HG03045 (cell line): ENCODE results near the gene MAGED2.
A peak's percentile ranks its signal among the peaks of the same experiment; 100 is the strongest.
"Not testable (repeated sequence)": the region's sequence is repeated elsewhere in the genome, so short reads cannot be mapped to it uniquely, and the experiment has no call there.

Experiments
- ATAC-seq: cut with Tn5 transposase; IDR thresholded peaks from one replicate; pipeline ENCODE4 v1.9.1; 2021; ENCODE audit warnings: mild to moderate bottlenecking, moderate library complexity; ENCODE audit not compliant: unreplicated experiment

MAGED2 gene, protein sequence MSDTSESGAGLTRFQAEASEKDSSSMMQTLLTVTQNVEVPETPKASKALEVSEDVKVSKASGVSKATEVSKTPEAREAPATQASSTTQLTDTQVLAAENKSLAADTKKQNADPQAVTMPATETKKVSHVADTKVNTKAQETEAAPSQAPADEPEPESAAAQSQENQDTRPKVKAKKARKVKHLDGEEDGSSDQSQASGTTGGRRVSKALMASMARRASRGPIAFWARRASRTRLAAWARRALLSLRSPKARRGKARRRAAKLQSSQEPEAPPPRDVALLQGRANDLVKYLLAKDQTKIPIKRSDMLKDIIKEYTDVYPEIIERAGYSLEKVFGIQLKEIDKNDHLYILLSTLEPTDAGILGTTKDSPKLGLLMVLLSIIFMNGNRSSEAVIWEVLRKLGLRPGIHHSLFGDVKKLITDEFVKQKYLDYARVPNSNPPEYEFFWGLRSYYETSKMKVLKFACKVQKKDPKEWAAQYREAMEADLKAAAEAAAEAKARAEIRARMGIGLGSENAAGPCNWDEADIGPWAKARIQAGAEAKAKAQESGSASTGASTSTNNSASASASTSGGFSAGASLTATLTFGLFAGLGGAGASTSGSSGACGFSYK

GRCh38 chrX:54807524-54808108 lies at the start of gene MAGED2:
TSS of gene MAGED2 (plus strand) at chrX:54807745. CDS start at chrX:54809332, 1,587 bp downstream.
- no peak for ATAC-seq

GRCh38 chrX:54758114-54759055 lies 49.2 kb upstream of the MAGED2 start:
- no peak for ATAC-seq

- ATAC-seq = not testable (repeated sequence)
Observed at GRCh38 chrX:54774391-54775094, 33.0 kb upstream of the MAGED2 start.

GRCh38 chrX:54776061-54776460 lies 31.5 kb upstream of the MAGED2 start:
- ATAC-seq = no peak

- no peak for ATAC-seq
Observed at GRCh38 chrX:54776987-54777672, 30.4 kb upstream of the MAGED2 start.

DNA sequence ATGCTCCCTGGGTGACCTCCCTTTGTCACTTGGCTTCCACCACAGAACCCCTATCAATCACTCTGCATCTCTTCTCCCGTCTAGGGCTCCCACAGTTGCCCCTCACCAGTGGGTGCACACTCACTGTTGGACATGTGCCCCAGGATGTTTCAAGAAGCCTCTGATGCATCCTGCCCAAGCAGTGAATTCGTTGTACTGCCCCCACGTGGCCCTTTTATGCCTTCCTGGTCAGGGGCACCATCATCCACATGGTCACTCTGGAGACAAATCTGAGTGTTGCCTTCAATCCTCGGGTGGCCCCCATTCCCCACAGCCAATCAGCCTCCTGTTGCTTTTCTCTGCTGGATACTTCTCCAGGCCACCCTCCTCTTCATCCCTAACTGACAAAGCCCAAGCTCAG lies 21.6 kb upstream of the MAGED2 start:
- ATAC-seq = no peak

GRCh38 chrX:54786967-54787366 lies 20.6 kb upstream of the MAGED2 start:
- ATAC-seq = no peak

GRCh38 chrX:54788446-54788845 lies 19.1 kb upstream of the MAGED2 start:
- ATAC-seq = no peak

- not testable (repeated sequence) for ATAC-seq
Observed at GRCh38 chrX:54789405-54789804, 18.1 kb upstream of the MAGED2 start.

GRCh38 chrX:54794028-54794427 lies 13.5 kb upstream of the MAGED2 start:
- no peak for ATAC-seq

- ATAC-seq = no peak
Observed at GRCh38 chrX:54794795-54795194, 12.8 kb upstream of the MAGED2 start.

GRCh38 chrX:54798137-54798536 lies 9.4 kb upstream of the MAGED2 start, which contains the start of gene ITIH6:
TSS of gene ITIH6 (minus strand) at chrX:54798255. CDS start at chrX:54798210, 45 bp downstream.
- no peak for ATAC-seq

DNA sequence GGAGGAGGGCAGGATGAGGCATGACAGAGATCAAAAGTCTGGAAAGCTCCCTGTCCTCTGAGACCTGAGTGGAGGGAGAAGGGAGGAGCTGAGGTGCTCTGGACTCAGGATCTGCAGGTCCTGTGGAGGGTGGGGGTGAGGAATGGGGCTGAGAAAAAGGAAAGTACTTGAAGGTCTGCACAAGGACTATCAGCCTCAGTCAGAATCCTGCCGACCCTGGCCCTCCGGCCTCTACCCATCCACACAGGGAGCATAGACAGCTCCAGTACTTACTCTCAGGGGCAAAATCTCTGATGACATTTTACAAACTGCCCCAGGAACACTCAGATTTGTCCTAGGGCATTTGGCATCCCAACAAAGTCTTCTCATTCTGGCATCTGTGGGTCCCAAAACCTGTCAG lies 8.5 kb upstream of the MAGED2 start:
- no peak for ATAC-seq

DNA sequence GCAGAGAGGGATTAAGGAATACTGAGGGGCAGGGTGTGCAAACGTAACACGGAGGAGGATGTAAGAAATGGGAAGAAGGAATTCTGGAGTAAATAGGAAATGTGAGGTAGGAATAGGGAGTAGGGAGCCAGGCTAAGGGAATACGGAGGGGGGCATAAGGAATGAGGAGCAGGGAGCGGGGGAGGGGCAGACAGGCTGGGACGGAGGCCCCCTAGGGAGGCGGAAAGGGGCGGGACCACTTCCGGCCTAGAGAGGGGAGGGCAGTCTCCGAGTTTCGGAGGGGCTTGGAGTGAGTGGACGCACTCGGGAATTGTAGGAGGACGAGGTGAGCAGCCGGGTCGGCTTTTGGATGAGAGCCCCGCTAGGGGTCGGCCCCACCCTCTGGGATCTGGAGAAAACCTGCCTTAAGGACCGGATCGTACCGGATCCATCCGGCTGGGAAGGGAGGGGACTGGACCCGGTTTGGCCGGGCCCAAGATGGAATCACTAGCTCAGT lies 612 bp downstream of the MAGED2 start:
- peak; percentile 38 for ATAC-seq

DNA sequence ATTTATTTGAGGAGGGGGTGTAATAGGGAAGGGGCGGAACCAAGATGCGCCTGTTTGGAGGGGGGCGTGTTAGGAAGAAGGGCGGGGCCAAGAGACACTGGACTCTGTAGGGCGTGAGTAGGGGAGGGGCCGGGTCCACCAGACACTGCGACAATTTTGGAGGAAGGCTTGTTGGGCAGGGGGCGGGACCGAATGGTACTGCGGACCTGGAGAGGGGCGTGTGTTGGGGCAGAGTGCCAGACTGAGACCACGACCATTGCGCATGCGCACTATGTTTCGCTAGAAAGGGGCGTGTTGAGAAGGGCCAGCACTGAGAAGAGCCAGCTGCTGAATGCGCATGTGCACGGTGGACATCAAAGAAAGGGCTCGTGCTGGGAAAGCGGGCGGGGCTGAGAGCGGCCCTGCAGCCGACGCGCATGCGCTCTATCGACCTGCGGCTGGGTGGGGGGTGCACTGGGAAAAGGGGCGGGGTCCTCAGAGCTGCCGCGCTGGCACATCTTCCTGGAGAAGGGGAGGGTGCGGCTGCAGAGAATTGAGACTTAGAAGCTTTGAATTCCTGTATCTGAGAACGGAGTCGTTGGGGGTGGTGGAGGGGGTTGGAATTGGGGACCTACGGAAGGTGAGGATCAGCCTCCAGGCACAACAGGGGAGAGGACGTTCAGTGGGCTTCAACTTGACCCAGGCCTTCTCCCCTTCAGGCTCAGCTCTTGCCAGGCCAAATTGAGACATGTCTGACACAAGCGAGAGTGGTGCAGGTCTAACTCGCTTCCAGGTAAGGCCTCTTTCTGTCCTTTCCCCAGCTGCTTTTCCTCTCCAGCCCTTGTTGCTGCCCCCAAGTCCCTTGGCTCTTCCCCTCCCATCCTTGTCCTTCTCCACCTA lies 1.3 kb downstream of the MAGED2 start:
- ATAC-seq = peak; percentile 95

- no peak for ATAC-seq
Observed at GRCh38 chrX:54810532-54810931, 3.0 kb downstream of the MAGED2 start.

GRCh38 chrX:54811301-54811885 lies 3.8 kb downstream of the MAGED2 start:
- no peak for ATAC-seq

GRCh38 chrX:54812306-54812705 lies 4.8 kb downstream of the MAGED2 start:
- ATAC-seq = no peak
